Measurements from ENCODE around the gene MTURN.

Gene MTURN

GRCh38 chr7:30191809-30192208, 57.0 kb downstream of the MTURN start:
- H3K4me1 Mint-ChIP-seq: peaks cover 25% of the 10 kb centered on the region
- no peaks in the 10 kb centered on the region for H3K27me3 Mint-ChIP-seq
- no peak for ATAC-seq
- H3K36me3 Mint-ChIP-seq: peaks cover 40% of the 10 kb centered on the region
- H3K9me3 Mint-ChIP-seq: peaks cover 26% of the 10 kb centered on the region
- H3K27ac Mint-ChIP-seq: no peak overlapping the region
- H3K4me3 Mint-ChIP-seq: no peak overlapping the region

DNA sequence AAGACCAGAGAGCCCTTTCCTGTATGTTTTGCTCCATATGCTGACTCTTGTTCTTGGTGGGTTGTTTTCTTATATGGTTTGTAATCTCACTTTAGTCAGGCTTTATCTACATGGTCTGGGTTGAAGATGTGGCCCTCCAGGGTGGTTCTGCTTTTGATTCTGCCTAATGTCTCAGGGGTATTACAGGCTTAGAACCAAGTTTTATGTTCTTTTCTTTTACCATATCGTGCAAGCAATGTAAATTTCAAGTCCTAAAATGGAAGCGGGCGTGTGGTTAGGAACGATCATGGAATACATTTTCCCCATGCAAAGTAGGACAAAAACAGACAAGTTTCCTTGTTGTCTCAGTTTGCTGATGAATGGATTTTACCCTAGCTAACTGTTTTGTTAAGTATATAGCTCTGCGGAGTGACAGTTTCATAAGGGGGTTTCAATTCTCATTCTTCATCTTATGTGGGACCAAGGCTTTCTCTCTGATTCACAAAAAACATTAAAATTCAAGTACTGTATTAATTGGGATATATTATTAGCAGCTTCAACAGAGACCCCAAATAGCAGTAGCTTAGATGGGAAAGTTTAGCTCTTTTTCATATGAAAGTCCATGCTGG, 58.7 kb downstream of the MTURN start:
- Mint-ChIP-seq H3K4me1 (peaks cover 20% of the 10 kb centered on the region), H3K4me3 (no peak overlapping the region), H3K9me3 (peaks cover 16% of the 10 kb centered on the region), H3K27me3 (no peaks in the 10 kb centered on the region), H3K27ac (peak overlapping the region; percentile 23), H3K36me3 (peaks cover 31% of the 10 kb centered on the region)
- ATAC-seq: peak; percentile 64

GRCh38 chr7:30196408-30196807, 61.6 kb downstream of the MTURN start:
- no peak for ATAC-seq
- no peak overlapping the region for H3K4me3 Mint-ChIP-seq
- H3K36me3 Mint-ChIP-seq: peaks cover 24% of the 10 kb centered on the region
- peaks cover 16% of the 10 kb centered on the region for H3K9me3 Mint-ChIP-seq
- peaks cover 29% of the 10 kb centered on the region for H3K4me1 Mint-ChIP-seq
- no peaks in the 10 kb centered on the region for H3K27me3 Mint-ChIP-seq
- H3K27ac Mint-ChIP-seq: no peak overlapping the region

DNA sequence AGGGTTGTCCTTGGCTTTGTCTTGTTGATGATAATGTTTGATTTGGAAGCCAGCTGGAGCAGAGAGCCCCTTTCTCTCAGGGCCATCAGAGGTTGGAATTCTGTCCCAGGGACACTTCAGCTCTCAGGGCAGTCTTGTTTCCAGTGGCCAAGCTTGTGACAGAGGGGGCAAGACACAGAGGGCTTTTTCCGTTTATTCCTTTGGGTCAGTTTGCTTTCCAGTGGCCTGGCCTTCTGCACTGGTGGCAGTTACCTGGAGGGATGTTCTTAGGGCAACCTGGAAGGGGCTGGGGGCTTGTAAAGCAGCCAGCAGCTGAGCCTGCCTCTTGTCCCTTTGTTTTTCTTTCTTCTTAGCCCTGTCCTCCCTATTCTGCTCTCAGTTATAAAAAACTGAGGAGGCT, 62.7 kb downstream of the MTURN start:
- H3K27me3 Mint-ChIP-seq: no peaks in the 10 kb centered on the region
- peaks cover 16% of the 10 kb centered on the region for H3K9me3 Mint-ChIP-seq
- H3K27ac Mint-ChIP-seq: no peak overlapping the region
- peaks cover 24% of the 10 kb centered on the region for H3K36me3 Mint-ChIP-seq
- no peak overlapping the region for H3K4me3 Mint-ChIP-seq
- ATAC-seq: no peak
- H3K4me1 Mint-ChIP-seq: peaks cover 37% of the 10 kb centered on the region

DNA sequence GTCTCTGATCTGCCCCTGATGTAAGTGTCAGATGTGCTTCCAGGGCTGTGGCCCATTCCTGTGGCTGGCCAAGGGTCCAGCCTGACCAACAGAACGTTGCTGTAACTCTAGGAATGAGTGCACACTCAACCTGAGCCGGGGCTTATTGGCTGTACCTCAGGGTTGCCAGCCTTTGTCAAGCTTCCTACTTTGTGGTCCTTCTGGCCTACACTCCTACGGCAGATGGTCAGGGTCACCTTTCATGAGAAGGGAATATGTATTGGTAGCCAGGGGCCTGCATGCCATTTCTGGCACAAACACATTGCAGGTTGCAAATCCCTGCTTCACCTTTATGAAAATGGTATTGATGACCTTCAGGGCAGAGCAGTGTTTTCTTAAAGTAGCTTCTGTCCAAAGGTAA, 64.5 kb downstream of the MTURN start:
- ATAC-seq: no peak
- Mint-ChIP-seq H3K27me3 (no peaks in the 10 kb centered on the region), H3K9me3 (peaks cover 16% of the 10 kb centered on the region), H3K4me1 (peaks cover 21% of the 10 kb centered on the region), H3K36me3 (peaks cover 24% of the 10 kb centered on the region), H3K27ac (no peak overlapping the region), H3K4me3 (no peak overlapping the region)

- no peak overlapping the region for H3K4me3 Mint-ChIP-seq
- peaks cover 8% of the 10 kb centered on the region for H3K9me3 Mint-ChIP-seq
- H3K27me3 Mint-ChIP-seq: no peaks in the 10 kb centered on the region
- H3K4me1 Mint-ChIP-seq: peaks cover 21% of the 10 kb centered on the region
- H3K27ac Mint-ChIP-seq: peak overlapping the region; percentile 71
- peaks cover 16% of the 10 kb centered on the region for H3K36me3 Mint-ChIP-seq
- ATAC-seq: no peak
Observed at GRCh38 chr7:30200591-30200990, 65.8 kb downstream of the MTURN start.

DNA sequence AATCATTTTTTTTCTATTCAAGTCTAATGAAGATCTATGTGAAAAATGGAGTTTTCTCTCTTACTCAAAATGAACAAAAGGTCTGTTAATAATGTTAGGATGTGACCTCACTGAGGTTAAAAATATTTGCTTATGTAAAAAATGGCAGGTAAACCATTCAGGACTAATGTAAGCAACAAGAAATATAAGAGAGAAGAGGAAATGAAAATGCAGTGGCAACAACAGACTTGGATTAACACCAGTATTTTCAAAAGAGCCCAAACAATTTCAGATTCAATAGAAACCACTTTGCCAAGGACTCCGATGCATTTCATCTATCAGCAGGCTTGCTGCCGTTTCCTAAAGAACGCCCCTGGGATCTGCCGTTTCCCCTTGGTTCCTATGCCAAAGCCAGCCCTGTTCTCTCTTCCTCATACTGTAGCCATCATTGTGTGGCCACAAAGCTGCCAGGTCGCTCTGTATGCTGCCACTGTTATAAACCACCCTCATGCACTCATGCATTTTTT, 66.4 kb downstream of the MTURN start:
- peak; percentile 85 for ATAC-seq
- peak overlapping the region; percentile 71 for H3K27ac Mint-ChIP-seq
- H3K4me1 Mint-ChIP-seq: peaks cover 21% of the 10 kb centered on the region
- H3K9me3 Mint-ChIP-seq: peaks cover 4% of the 10 kb centered on the region
- H3K27me3 Mint-ChIP-seq: no peaks in the 10 kb centered on the region
- H3K36me3 Mint-ChIP-seq: peaks cover 10% of the 10 kb centered on the region
- H3K4me3 Mint-ChIP-seq: peak overlapping the region; percentile 6

GRCh38 chr7:30201921-30202320, 67.1 kb downstream of the MTURN start:
- no peaks in the 10 kb centered on the region for H3K27me3 Mint-ChIP-seq
- no peak for ATAC-seq
- H3K4me3 Mint-ChIP-seq: peak overlapping the region; percentile 6
- peaks cover 3% of the 10 kb centered on the region for H3K9me3 Mint-ChIP-seq
- peaks cover 5% of the 10 kb centered on the region for H3K36me3 Mint-ChIP-seq
- H3K27ac Mint-ChIP-seq: peak overlapping the region; percentile 71
- peaks cover 21% of the 10 kb centered on the region for H3K4me1 Mint-ChIP-seq

- H3K4me1 Mint-ChIP-seq: peaks cover 21% of the 10 kb centered on the region
- no peaks in the 10 kb centered on the region for H3K27me3 Mint-ChIP-seq
- ATAC-seq: no peak
- no peaks in the 10 kb centered on the region for H3K36me3 Mint-ChIP-seq
- no peak overlapping the region for H3K4me3 Mint-ChIP-seq
- H3K9me3 Mint-ChIP-seq: no peaks in the 10 kb centered on the region
- H3K27ac Mint-ChIP-seq: peak overlapping the region; percentile 71
Observed at GRCh38 chr7:30202671-30203070, 67.9 kb downstream of the MTURN start.

DNA sequence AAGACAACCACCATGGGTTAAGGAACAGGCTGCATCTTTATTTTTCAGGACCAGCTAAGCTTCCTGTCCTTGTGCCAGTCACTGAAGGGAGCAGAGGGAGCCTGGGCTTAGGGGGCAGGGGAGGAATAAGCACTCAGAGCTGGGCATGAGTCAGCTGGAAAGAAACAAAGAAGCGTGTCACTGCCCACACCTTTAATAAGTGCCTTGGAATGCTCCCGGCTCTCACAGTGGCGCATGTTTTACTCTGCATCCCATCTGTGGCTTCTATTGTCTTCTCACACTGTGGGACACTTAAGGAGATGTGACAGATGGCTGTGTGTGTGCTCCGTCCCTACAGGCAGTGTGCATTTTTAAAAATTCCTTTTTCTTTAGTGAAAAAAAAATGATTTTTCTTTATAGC, 71.7 kb downstream of the MTURN start:
- no peak for ATAC-seq
- H3K27ac Mint-ChIP-seq: no peak overlapping the region
- no peaks in the 10 kb centered on the region for H3K36me3 Mint-ChIP-seq
- H3K9me3 Mint-ChIP-seq: no peaks in the 10 kb centered on the region
- H3K4me1 Mint-ChIP-seq: peaks cover 13% of the 10 kb centered on the region
- no peak overlapping the region for H3K4me3 Mint-ChIP-seq
- no peaks in the 10 kb centered on the region for H3K27me3 Mint-ChIP-seq

- no peak overlapping the region for H3K27ac Mint-ChIP-seq
- H3K36me3 Mint-ChIP-seq: no peaks in the 10 kb centered on the region
- H3K4me3 Mint-ChIP-seq: no peak overlapping the region
- no peaks in the 10 kb centered on the region for H3K9me3 Mint-ChIP-seq
- peaks cover 13% of the 10 kb centered on the region for H3K4me1 Mint-ChIP-seq
- no peaks in the 10 kb centered on the region for H3K27me3 Mint-ChIP-seq
- ATAC-seq: no peak
Observed at GRCh38 chr7:30206942-30207341, 72.2 kb downstream of the MTURN start.

DNA sequence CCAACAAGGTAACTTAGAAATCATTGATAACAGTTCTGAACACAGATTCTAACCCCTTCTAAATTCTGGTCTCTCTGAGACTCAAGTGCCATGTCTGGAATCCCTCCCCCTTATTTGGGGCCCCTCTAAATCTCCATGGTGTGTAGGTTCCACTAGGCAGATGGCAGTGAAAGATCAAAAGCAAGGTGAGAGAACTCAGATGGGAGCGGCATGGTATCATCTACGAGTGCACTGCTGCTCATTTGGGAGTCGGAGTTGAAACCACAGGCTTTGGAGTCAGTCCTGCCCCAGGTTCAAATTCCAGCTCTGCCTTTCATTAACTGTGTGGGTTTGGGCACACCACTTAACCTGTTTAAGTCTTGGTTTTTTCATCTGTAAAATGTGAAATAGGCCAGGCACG, 72.6 kb downstream of the MTURN start:
- H3K27me3 Mint-ChIP-seq: no peaks in the 10 kb centered on the region
- ATAC-seq: no peak

GRCh38 chr7:30209951-30210350, 75.2 kb downstream of the MTURN start:
- ATAC-seq: no peak
- H3K4me3 Mint-ChIP-seq: no peak overlapping the region
- H3K36me3 Mint-ChIP-seq: no peaks in the 10 kb centered on the region
- no peak overlapping the region for H3K27ac Mint-ChIP-seq
- H3K27me3 Mint-ChIP-seq: no peaks in the 10 kb centered on the region
- H3K4me1 Mint-ChIP-seq: peaks cover 36% of the 10 kb centered on the region
- no peaks in the 10 kb centered on the region for H3K9me3 Mint-ChIP-seq

More for the DNA sequence above, 72.6 kb downstream of the MTURN start:
- no peaks in the 10 kb centered on the region for H3K9me3 Mint-ChIP-seq
- peaks cover 13% of the 10 kb centered on the region for H3K4me1 Mint-ChIP-seq
- H3K36me3 Mint-ChIP-seq: no peaks in the 10 kb centered on the region
- no peak overlapping the region for H3K27ac Mint-ChIP-seq
- H3K4me3 Mint-ChIP-seq: no peak overlapping the region

Measured in stimulated activated memory B cell treated with anti-CD40 and anti-IgM and Interleukin-4, amounts not matched to agents 10 μg/mL and 1 μg/mL and 100 μg/mL, for 72 hours (primary cell).